VCaP (cell line): ENCODE results near the gene ARHGEF28.

Experiments used
- H3K27ac ChIP-seq: fragments of 450-650 bp; 2 replicates; pipeline ENCODE4 v1.5.1; 2017
- CTCF ChIP-seq: fragments of 450-650 bp; conservative IDR thresholded peaks from 2 replicates; pipeline ENCODE4 v1.5.1; 2017; ENCODE audit warnings: mild to moderate bottlenecking, moderate library complexity

Gene ARHGEF28

GRCh38 chr5:73686912-73687311 lies 60.9 kb downstream of the ARHGEF28 start:
- TF ChIP-seq CTCF, result no peak
- no peak overlapping the region for H3K27ac ChIP-seq

- no peak for TF ChIP-seq CTCF
- H3K27ac ChIP-seq, result no peak overlapping the region
Measured at GRCh38 chr5:73687357-73687756, 61.4 kb downstream of the ARHGEF28 start.

- no peak overlapping the region for H3K27ac ChIP-seq
- no peak for TF ChIP-seq CTCF
Measured at GRCh38 chr5:73690015-73690414, 64.0 kb downstream of the ARHGEF28 start.

GRCh38 chr5:73691302-73692080 lies 65.5 kb downstream of the ARHGEF28 start:
- no peak for TF ChIP-seq CTCF
- H3K27ac ChIP-seq, result no peak overlapping the region

- TF ChIP-seq CTCF, result no peak
- H3K27ac ChIP-seq, result no peak overlapping the region
Measured at GRCh38 chr5:73692166-73692640, 66.2 kb downstream of the ARHGEF28 start.

GRCh38 chr5:73692981-73693380 lies 67.0 kb downstream of the ARHGEF28 start:
- H3K27ac ChIP-seq, result no peak overlapping the region

GRCh38 chr5:73693573-73694061 lies 67.6 kb downstream of the ARHGEF28 start:
- no peak overlapping the region; the same call in 1 of the 2 replicates for H3K27ac ChIP-seq
- TF ChIP-seq CTCF, result peak; percentile 72

More at GRCh38 chr5:73692981-73693380, 67.0 kb downstream of the ARHGEF28 start:
- no peak for TF ChIP-seq CTCF
